ENCODE data around the gene C4A.
"Not testable (repeated sequence)": the region's sequence is repeated elsewhere in the genome, so short reads cannot be mapped to it uniquely, and the experiment has no call there.

The C4A gene

GRCh38 chr6:31981744-31982143 is at the start of gene C4A:
Gene C4A, plus strand, starts transcription at chr6:31982057. Its CDS starts 51 bp downstream, at chr6:31982108.
- not testable (repeated sequence) for ATAC-seq

- ATAC-seq, result not testable (repeated sequence)
Measured at GRCh38 chr6:31932137-31932536, 49.7 kb upstream of the C4A start.

- TF ChIP-seq TCF4 (CRISPR knock-in tag; IDR thresholded peaks at IDR 0.05; ENCODE audit: borderline replicate concordance) (no peak), BACH2 (CRISPR knock-in tag; IDR thresholded peaks at IDR 0.05; ENCODE audit: borderline replicate concordance) (no peak), RARB (CRISPR knock-in tag; IDR thresholded peaks at IDR 0.05) (no peak), CSDC2 (CRISPR knock-in tag; IDR thresholded peaks at IDR 0.05) (no peak), ZFP3 (CRISPR knock-in tag; IDR thresholded peaks at IDR 0.05) (no peak), CSRNP3 (CRISPR knock-in tag; IDR thresholded peaks at IDR 0.05) (no peak), ZNF565 (CRISPR knock-in tag; conservative IDR thresholded peaks at IDR 0.05; ENCODE audit: low read depth) (no peak), ISL1 (CRISPR knock-in tag; IDR thresholded peaks at IDR 0.05) (no peak), TSHZ2 (CRISPR knock-in tag; IDR thresholded peaks at IDR 0.05) (no peak), ZNF8 (CRISPR knock-in tag; IDR thresholded peaks at IDR 0.05) (no peak), ZFP30 (CRISPR knock-in tag; IDR thresholded peaks at IDR 0.05) (no peak), GLIS3 (CRISPR knock-in tag; IDR thresholded peaks at IDR 0.05) (no peak)
- ATAC-seq, result no peak
Measured at GRCh38 chr6:31933537-31933936, 48.3 kb upstream of the C4A start.

GRCh38 chr6:31935021-31935420 is 46.8 kb upstream of the C4A start:
- TF ChIP-seq RARB (CRISPR knock-in tag; IDR thresholded peaks at IDR 0.05) (no peak), TOX (CRISPR knock-in tag; IDR thresholded peaks at IDR 0.05; ENCODE audit: borderline replicate concordance) (no peak), ZNF70 (CRISPR knock-in tag; IDR thresholded peaks at IDR 0.05) (no peak), ISL1 (CRISPR knock-in tag; IDR thresholded peaks at IDR 0.05) (no peak), ZC3H10 (CRISPR knock-in tag; IDR thresholded peaks at IDR 0.05) (no peak), TCF4 (CRISPR knock-in tag; IDR thresholded peaks at IDR 0.05; ENCODE audit: borderline replicate concordance) (no peak), ZFP3 (CRISPR knock-in tag; IDR thresholded peaks at IDR 0.05) (no peak), ZNF8 (CRISPR knock-in tag; IDR thresholded peaks at IDR 0.05) (no peak), PATZ1 (CRISPR knock-in tag; IDR thresholded peaks at IDR 0.05; ENCODE audit: borderline replicate concordance) (no peak), ESRRG (CRISPR knock-in tag; IDR thresholded peaks at IDR 0.05) (no peak)
- no peak for ATAC-seq

GRCh38 chr6:31935823-31936222 is 46.0 kb upstream of the C4A start:
- ATAC-seq, result no peak

More at GRCh38 chr6:31935823-31936222, 46.0 kb upstream of the C4A start:
- TF ChIP-seq RARB (CRISPR knock-in tag; IDR thresholded peaks at IDR 0.05), result no peak
- TF ChIP-seq CSRNP3 (CRISPR knock-in tag; IDR thresholded peaks at IDR 0.05), result no peak
- no peak for TF ChIP-seq TOX (CRISPR knock-in tag; IDR thresholded peaks at IDR 0.05; ENCODE audit: borderline replicate concordance)
- TF ChIP-seq TCF4 (CRISPR knock-in tag; IDR thresholded peaks at IDR 0.05; ENCODE audit: borderline replicate concordance), result no peak
- TF ChIP-seq ZNF8 (CRISPR knock-in tag; IDR thresholded peaks at IDR 0.05), result no peak
- no peak for TF ChIP-seq ZNF565 (CRISPR knock-in tag; conservative IDR thresholded peaks at IDR 0.05; ENCODE audit: low read depth)
- TF ChIP-seq GLIS3 (CRISPR knock-in tag; IDR thresholded peaks at IDR 0.05), result no peak
- no peak for TF ChIP-seq CSDC2 (CRISPR knock-in tag; IDR thresholded peaks at IDR 0.05)
- no peak for TF ChIP-seq TSHZ2 (CRISPR knock-in tag; IDR thresholded peaks at IDR 0.05)
